ENCODE data around the gene PDRG1.
"Not testable (repeated sequence)": the region's sequence is repeated elsewhere in the genome, so short reads cannot be mapped to it uniquely, and the experiment has no call there.

The PDRG1 gene

DNA sequence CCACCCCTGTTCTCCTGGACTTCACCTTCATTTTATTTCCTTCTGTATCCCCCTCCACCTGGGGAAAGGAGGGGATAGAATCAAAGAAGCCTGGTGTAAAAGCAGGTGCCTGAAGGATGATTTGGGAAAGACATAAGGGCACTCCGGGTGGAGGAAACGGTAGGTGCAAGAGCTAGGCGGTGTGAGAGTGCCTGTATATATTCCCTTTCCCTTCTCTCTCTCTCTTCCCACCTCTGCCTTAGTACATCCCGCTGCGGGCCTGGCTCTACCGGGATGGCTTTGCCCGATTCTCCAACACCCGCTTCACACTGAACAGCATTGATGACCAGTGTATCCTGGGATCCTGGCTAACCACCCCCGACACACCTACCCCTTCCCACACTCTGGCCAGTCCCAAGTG is 26.2 kb downstream of the PDRG1 start:
- DNase-seq, result no peak

DNA sequence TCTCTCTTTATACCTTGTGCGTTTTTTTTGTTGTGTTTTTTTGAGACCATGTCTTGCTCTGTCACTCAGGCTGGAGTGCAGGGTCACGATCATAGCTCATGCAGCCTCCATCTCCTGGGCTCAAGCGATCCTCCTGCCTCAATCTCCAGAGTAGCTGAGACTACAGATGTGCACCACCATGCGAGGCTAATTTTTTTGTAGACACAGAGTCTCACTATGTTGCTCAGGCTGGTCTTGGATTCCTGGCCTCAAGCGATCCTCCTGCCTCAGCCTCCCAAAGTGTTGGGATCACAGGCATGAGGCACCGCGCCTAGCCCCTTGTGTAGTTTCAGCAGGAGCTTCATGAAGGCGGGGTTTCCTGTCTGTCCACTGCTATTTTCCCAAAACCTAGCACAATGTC is 27.3 kb downstream of the PDRG1 start:
- no peak for DNase-seq

DNA sequence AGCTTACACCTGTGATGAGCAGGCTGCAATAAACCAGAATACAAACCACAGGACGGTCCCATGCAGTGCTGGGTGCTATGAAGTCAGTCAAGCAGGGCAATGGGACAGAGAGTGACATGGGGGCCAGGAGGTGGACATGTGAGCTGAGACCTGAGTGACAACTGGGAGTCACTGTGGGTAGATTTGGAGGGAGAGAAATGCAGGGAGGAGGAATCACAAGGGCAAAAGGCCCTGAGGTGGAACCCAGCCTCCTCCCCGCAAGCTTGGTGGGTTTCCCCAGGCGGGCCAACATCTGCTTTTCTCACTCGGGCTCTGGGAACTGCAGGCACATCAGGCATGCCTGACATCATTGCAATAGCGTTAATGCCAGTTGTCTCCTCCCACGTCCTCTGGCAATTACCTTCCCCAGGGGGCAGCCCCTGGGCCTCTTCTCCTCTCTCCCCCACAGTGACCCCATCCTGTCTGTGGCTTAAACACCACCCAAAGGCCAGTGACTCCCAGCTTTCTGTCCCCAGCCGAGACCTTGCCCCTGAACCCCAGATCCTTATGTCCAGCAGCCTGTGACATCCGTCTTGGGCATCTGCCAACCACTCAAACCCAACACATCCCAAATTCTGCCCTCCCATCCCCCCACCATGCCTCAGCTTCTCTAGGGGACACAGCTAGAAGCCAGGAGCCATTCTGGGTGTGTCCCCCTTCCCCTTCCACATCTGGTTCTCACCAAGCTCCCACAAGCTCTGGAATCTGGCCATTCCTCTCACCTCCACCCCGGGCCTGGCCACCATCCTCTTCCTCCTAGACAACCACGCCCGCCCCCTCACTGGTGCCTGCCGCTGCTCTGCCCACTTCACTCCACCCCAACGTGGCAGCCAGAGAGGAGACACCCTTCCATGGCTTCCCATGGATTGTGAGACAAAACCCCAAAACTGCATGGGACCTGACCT is 28.2 kb downstream of the PDRG1 start:
- DNase-seq, result no peak

DNA sequence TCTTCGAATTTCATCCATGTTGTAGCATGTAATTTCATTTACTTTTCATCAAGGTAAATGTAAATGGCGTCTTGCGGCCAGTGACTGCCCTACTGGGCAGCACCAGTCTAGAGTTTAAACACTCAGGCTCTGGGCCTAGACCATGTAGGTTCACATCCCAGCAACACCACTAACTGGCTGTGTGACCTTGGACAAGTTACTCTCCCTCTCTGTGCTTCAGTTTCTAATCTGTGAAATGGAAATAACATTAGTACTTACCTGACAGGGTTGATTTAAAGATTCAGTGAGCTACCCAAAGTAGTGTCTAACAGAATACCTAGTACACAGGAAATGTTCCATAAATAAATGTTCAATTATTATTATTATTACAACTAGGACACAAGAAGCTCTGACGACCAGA is 29.3 kb downstream of the PDRG1 start:
- no peak for DNase-seq

DNA sequence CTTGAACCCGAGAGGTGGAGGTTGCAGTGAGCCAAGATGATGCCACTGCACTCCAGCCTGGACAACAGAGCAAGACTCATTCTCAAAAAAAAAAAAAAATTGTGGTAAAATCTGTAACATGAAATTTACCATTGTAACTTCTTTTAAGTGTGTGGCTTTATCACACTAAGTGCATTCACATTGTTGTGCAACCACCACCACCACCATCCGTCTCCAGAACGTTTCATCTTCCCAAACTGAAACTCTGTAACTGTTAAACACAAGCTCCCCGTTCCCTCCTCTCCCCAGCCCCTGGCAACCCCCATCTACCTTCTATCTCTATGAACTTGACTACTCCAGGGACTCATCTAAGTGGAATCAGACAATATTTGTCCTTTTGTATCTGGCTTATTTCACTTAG is 29.7 kb downstream of the PDRG1 start:
- no peak for DNase-seq

DNA sequence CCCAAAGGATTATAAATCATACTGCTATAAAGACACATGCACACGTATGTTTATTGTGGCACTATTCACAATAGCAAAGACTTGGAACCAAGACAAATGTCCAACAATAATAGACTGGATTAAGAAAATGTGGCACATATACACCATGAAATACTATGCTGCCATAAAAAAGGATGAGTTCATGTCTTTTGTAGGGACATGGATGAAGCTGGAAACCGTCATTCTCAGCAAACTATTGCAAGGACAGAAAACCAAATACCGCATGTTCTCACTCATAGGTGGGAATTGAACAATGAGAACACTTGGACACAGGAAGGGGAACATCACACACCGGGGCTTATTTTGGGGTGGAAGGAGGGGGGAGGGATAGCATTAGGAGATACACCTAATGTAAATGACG is 30.4 kb downstream of the PDRG1 start:
- not testable (repeated sequence) for DNase-seq

DNA sequence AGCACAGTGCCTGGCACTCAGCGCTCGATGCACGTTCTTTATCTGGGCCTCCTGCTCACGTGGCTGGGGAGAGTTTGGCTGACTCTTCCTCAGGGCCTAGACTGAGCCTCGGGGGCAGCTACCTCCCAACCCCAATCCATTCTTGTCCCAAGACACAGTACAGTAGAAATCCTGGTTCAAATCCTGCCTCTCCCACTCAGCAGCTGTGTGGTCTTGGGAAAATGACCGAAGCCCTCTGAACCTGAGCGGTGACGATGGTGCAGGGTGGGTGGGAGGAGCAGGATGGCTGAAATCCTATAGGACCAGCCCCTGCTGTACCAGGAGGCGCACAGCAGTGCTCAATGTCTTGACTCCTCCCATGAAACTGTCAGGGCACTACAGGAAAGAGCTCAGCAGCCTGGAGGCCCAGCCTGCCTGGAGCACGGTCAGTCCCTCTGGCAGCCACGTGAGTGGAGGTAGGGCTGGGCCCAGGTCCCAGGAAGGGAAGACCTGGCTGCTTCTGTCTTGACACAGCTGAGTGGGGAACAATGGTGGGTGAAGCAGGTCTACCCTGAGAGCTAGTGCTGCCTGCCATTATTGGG is 31.5 kb downstream of the PDRG1 start:
- no peak for DNase-seq

DNA sequence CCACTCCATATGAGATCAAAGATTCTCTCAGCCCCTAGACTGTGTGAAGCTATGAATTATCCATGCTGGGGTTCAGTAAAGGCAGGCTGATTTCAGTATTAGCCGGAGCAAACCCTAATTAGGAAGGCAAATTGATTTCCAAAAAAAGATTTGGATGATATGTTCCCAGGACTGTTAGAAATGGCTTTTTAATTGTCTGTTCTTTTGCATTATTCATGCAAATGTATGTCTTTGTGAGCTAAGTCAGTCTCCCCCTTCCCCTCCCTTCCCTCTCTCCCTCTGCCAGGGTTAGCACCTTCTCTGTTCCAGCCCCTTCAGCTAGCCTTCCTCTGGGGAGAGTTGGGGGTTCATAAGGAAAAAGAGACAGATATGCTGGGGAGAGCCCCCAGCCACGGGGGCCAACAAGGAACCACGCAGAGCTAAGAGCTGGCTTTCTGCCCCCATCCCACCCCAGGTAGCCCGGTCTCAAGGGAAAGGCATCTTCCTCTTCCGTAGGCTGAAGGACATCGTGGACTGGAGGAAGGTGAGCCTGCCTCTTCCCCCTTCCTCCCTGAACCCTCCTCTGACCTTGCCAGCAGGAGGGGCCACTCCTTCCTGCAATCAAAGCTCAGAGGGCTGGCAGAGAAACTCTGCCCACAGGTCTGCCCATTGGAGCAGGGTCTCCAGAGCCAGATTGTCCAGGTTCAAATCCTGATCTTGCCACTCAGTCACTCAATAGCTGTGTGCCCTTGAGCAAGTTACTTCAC is 32.3 kb downstream of the PDRG1 start:
- DNase-seq, result no peak

DNA sequence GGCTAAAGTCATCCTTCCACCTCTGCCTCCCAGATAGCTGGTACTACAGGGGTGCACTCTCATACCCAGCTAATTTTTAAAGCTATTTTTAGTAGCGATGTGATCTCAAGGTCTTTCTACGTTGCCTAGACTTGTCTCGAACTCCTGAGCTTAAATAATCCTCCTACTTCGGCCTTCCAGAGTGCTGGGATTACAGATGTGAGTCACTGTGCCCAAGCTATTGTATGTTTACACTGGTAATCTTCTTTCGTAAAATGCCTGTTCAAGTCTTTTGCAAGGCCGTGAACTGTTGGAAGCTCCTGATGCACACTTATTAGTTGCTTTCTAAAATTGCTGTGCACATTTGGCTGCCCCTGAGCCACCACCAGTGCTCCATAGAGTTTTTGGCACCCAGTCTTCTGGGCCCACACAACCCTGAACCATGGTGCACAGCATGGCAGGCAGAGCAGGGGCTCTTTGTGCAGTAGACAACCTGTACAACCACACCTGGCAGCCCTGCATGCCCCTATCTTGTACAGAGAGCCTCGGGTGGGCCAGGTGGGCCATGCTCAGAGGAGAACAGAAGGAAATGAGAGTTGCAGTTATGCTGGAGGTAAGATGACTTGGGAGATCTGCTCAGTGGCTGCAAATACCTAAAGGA is 33.3 kb downstream of the PDRG1 start:
- no peak for DNase-seq

DNA sequence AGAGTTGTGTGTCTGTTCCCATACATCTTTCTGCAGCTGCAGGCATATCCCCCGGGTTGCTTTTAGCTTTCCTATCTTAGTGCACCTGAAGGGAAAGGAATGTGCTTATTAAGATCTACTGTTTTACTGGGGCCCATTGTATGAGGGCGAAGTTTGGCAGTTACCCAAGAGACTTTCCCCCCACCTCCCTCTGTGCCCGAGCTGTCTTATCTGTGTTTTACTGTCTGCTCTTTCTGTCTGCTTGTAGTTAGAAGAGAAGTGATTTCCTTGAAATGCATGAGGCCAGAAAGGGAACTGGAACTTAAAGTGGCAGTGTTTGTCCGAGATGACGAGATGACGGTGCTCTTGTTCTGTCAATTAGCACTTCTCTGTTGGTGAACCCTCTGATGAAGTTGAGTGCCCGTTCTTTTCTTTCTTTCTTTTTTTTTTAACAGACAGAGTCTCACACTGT is 33.9 kb downstream of the PDRG1 start:
- DNase-seq, result not testable (repeated sequence)

DNA sequence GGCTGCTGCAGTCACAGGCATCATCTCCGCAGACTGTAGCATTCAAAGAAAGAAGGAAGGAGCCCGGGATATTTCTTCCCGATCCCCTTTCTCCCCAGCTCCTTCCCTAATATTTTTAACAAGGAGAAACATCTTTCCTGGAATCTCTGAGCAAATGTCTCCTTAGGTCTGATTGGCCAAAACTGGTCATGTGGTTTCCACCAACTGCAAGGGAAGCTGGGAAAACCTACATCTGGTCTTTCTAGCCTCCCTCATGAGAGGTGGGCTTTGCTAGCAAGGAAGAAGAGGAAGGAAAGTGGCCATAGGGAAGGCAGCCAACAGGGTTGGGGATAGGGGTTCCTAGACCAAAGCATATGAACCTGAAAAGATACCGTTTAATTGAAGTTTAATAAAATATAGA is 35.1 kb downstream of the PDRG1 start:
- no peak for DNase-seq

DNA sequence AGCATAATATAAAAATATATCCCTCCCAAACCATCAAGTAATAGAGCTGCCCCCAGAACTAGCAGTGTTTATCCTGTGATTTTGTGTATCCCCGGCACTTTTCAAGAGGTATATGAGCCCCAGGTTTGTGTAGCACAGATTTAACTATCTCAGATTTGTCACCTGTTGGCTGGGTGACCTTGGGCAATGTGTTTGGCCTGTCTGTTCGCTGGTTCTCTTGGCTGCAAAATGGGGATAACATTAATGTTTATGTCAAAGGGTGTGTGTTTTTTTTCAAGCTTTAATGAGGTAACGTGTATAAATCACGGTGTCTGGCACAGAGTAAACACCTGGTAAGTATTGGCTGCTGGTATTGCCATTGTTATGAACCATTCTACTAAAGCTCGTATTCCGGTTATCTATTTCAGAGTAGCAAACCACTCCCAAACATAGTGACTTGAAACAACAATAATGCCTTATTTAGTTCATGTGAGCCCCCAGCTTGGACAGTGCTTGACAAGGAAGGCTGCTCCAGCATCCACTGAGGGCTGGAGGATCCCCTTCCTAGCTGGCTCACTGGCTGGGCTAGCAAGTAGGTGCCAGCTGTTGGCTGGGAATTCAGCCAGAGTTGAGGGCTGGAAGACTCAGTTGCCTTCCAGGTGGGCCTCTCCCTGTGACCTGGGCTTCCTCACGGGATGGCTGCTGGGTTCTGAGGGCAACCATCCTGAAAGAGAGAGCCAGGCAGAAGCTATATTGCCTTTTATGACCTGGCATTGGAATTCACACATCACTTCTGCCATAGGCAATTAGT is 36.2 kb downstream of the PDRG1 start:
- DNase-seq, result no peak

DNA sequence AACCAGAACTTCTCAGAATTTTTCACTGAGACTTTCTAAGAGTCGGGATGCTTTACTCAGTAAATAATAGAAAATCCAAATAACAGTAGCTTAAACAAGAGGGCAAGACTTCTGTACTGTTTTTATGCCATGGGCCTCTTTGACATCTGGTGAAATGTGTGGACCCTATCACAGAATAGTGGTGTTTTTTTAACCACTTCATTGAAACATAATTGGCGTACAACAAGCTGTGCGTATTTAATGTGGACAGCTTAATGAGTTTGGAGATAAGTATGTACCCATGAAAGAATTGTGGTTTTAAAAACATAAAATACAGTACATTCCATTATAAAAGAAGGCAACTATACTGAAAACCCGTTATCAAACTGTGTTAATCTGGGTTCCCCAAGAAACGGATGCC is 37.7 kb downstream of the PDRG1 start:
- no peak for DNase-seq

DNA sequence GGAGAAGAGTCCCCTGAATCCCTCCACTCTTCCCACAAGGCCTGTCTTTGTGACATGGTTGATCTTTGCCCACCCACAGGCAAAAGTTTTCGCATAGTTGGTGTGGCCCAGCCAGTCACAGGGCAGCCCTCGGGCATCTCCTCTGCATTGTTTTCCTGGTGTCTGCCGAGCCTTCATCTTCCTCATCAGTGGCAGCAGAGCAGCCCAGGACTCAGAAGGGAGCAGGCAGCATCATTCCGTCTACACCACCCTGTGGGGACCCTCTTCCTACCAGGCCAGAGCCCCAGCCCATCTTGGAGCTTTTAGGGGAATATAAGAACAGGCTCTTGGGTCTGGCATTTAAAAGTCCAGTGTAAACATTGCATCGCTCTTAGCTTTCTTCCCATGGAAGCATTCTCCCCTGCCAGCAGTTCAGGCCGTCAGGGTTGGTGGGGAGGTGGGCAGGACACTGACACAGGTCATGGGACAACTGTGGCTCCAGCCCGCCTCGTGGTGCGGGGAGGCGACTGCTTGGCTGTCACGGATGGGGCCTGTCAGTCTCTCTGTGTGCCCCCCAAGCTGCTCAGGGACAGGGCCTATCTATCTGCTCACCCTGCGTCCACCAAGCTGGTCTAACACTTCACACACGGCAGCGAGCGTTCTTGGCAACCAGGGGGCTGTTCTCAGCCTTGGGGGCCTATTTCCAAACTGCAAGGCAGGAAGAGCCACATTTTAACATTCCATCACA is 38.3 kb downstream of the PDRG1 start:
- no peak for DNase-seq

DNA sequence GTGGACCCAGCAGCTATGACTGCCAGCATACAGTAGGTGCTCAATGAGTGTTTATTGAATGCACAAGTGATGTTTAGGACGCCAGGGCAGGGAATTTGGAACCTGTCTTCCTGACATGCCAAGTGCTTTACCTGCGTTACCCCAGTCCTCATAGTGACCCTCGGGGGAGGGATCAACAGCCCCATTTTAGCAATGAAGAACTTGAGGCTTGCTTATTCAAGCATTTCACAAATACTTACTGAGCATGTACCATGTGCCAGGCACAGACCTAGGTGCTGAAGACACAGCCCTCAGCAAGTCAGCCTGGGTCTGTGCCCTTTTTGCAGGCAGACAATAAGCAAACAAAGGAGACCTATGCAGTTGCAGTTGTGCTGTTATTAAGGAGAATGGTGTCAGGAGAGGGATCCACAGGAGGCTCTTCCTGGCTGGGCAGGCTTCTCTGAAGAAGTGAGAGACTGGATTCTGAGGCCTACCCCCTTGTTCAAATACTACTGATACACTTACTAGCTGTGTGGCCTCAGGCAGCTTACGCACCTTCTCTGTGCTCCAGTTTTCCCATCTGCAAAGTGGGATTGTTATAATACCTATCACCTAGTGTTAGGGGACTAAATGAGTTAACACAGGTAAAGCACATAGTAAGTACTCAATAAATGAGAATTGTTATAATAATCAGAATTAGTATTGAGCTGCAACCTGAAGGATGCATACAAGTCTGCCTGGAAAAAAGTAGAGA is 41.6 kb downstream of the PDRG1 start:
- DNase-seq, result no peak

DNA sequence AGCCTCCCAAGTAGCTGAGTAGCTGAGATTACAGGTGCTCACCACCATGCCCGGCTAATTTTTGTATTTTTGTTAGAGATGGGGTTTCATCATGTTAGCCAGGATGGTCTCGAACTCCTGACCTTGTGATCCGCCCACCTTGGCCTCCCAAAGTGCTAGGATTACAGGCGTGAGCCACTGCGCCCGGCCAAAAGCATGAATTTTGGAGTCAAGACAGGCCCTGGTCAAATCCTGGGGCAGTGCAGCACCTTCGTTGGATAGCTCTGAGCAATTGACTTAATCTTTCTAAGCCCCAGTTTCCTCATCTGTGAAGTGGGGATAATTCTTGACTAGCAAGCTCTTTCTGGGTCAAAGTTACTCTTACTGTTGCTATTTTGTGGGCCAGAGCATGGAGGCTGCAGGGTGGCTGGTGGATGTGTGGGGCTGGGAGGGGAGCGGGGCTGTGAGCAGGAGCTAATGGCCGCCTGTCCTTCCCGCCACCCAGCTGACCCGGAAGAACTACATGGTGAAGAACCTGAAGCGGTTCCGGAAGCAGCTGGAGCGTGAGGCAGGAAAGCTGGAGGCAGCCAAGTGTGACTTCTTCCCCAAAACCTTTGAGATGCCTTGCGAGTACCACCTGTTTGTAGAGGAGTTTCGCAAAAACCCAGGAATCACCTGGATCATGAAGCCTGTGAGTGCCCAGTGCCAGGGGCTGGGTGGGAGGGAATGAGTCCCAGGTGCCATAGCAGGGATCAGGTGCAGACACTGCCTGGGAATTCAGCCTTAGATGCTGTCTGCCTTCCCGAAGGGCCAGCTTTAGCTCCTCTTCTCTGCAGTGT is 42.4 kb downstream of the PDRG1 start:
- no peak for DNase-seq

DNA sequence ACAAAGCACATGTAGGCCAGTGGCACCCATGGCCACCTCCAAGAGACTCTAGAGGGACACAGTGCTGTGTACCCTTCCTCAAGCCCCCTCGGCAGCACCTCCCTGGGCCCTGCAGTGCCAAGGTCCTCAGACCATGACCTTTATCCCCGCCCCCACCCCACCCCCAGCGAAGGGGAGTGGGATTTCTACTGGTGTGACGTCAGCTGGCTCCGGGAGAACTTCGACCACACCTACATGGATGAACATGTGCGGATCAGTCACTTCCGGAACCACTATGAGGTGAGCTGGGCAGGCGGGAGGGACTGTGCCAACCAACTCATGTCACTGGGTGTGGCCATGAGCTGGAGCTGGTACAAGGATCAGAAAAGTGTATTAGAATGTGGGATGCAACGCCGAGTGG is 43.4 kb downstream of the PDRG1 start:
- no peak for DNase-seq

DNA sequence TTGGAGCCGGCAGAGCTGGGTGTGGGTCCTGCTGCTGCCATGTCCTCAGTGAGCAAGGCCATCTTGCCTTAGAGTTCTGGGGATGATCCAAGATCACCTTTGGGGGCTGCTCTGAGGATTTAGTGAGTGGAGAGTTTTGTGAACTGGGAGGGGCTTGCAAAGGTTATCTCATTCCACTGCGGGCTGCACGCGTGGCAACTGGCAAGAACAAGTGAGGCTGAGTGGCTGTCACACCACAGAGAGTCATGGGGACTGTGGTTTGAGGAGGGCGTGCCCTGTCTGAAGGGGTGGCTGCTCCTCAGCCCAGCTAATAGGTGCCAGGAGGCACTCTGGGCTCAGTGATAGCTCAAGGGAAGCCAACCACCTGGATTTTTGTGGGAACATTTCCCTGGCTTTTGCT is 43.8 kb downstream of the PDRG1 start:
- DNase-seq, result no peak

DNA sequence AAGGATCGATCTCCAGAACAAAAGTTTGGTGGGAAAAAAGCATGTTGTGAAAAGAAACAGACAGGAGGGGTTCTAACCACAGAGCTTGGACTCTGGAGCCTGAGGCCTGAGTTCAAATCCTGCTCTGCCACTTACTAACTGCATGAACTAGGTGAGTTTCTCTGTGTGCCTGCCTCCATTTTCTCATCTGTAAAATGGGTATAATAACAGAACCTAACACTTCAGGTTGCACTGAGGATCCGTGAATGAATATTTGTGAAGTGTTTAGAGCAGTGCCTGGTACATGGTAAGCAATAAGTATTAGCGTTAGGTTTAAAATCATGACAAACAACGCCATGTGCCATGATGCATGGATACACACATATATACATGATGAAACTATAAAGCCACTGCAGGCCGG is 44.8 kb downstream of the PDRG1 start:
- DNase-seq, result no peak

DNA sequence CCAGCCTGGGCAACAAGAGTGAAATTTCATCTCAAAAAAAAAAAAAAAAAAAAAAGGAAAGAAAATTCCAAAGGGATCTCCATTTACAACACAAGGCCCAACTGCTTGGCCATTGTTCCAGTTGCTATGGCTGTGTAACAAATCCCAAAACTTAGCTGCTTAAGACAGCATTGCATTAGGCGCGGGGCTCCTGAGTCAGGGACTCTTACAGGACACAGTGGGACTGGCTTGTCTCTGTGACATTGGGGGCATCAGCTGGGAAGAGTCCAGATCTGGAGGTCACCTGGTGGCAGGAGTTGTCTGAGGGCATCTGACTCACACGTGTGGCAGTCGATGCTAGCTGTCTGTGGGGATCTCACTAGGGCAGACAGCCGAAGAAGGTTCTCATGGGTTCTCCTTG is 45.8 kb downstream of the PDRG1 start:
- no peak for DNase-seq
